ENCODE results near the gene RFX4.

The RFX4 gene

GRCh38 chr12:106801830-106802533 lies 219.2 kb downstream of the RFX4 start:
- Histone ChIP-seq H3K4me2 (ENCODE audit: insufficient read depth, low read length) (no peak overlapping the region), H3K36me3 (ENCODE audit: insufficient read depth, low read length) (peaks cover 14% of the 10 kb centered on the region), H2AFZ (ENCODE audit: low read depth, low read length) (no peak overlapping the region), H3K4me1 (ENCODE audit: insufficient read depth, low read length) (no peaks in the 10 kb centered on the region), H3K79me2 (ENCODE audit: insufficient read depth, low read length) (no peaks in the 10 kb centered on the region), H3K27me3 (ENCODE audit: insufficient read depth, low read length, poor library complexity) (no peaks in the 10 kb centered on the region), H4K20me1 (ENCODE audit: insufficient read depth, low read length) (no peaks in the 10 kb centered on the region), H3K9ac (ENCODE audit: low read depth, low read length) (no peak overlapping the region), H3K4me3 (ENCODE audit: low read depth in 1 of 2, low read length in 2 of 2) (no peak overlapping the region), H3K9me3 (ENCODE audit: insufficient read depth, low read length, severe bottlenecking) (no peaks in the 10 kb centered on the region), H3K27ac (ENCODE audit: low read length) (no peak overlapping the region)
- TF ChIP-seq EZH2 (IDR thresholded peaks at IDR 0.05; ENCODE audit: borderline replicate concordance, low read depth, low read length, severe bottlenecking) (no peak), CTCF (IDR thresholded peaks at IDR 0.05; ENCODE audit: borderline replicate concordance, extremely low read depth, low read length, poor library complexity, severe bottlenecking) (no peak)
- ATAC-seq (ENCODE audit: insufficient read depth, low read depth) (no peak), DNase-seq (no peak)

DNA sequence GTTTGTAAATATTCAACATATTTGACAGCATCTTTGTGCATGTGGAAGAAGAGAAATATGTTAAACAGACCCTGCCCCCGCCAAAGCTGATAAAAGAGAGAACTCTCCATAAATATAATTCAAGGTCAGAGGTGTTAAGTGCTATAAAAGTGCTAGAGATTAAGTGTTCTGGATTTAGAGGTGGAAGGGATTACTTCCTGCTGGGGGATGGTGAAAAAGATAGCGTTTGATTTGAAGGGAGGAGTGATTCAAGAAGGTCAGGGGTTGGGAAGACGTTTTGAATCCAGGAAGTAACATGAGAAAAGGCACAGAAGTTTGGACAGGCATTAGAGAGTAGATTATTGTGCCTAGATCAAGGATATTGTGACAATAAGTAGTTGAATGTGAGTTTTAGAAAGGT lies 221.9 kb downstream of the RFX4 start:
- Histone ChIP-seq H3K79me2 (ENCODE audit: insufficient read depth, low read length) (no peaks in the 10 kb centered on the region), H4K20me1 (ENCODE audit: insufficient read depth, low read length) (no peaks in the 10 kb centered on the region), H3K27ac (ENCODE audit: low read length) (no peak overlapping the region), H2AFZ (ENCODE audit: low read depth, low read length) (no peak overlapping the region), H3K9me3 (ENCODE audit: insufficient read depth, low read length, severe bottlenecking) (no peaks in the 10 kb centered on the region), H3K4me3 (ENCODE audit: low read depth in 1 of 2, low read length in 2 of 2) (no peak overlapping the region), H3K4me2 (ENCODE audit: insufficient read depth, low read length) (no peak overlapping the region), H3K27me3 (ENCODE audit: insufficient read depth, low read length, poor library complexity) (no peaks in the 10 kb centered on the region), H3K9ac (ENCODE audit: low read depth, low read length) (no peak overlapping the region), H3K4me1 (ENCODE audit: insufficient read depth, low read length) (no peaks in the 10 kb centered on the region), H3K36me3 (ENCODE audit: insufficient read depth, low read length) (peaks cover 14% of the 10 kb centered on the region)
- TF ChIP-seq CTCF (IDR thresholded peaks at IDR 0.05; ENCODE audit: borderline replicate concordance, extremely low read depth, low read length, poor library complexity, severe bottlenecking) (no peak), EZH2 (IDR thresholded peaks at IDR 0.05; ENCODE audit: borderline replicate concordance, low read depth, low read length, severe bottlenecking) (no peak)
- ATAC-seq (ENCODE audit: insufficient read depth, low read depth) (no peak), DNase-seq (no peak)
